GM19099 (cell line): ENCODE data around the gene XPNPEP1.

Experiments used
- POLR2A ChIP-seq: IDR thresholded peaks from 3 replicates; pipeline ENCODE4 v1.6.1; 2011; ENCODE audit warnings: low read depth; ENCODE audit not compliant: insufficient read length; ENCODE audit errors: extremely low read depth

Gene XPNPEP1

DNA sequence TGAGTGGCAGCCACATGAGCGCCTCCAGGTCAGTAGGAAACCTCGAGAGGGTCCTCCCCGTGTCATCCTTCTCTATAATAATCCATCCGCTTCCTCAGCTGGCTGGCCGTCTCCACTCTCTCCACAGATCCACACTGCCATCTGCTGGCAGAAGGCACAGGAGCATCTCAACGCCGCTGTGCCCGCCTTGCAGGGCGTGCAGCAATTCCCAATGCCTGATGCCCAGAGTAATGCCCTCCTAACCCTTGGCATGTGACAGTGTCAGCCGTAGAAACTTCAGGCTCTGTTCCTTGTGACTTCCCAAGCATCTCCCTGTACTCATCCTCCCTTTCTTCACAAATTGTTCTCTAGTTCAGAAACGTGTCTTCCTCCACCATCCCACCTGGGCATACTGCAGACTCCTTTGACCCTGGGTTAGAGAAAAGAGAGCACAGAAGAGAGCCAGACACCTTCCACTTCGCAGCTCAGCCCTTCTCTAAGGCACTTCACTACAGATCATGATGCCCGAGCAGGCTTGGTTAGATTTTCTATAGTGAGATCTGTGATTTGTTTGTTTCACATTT is 70.8 kb downstream of the XPNPEP1 start:
- TF ChIP-seq POLR2A, result no peak

DNA sequence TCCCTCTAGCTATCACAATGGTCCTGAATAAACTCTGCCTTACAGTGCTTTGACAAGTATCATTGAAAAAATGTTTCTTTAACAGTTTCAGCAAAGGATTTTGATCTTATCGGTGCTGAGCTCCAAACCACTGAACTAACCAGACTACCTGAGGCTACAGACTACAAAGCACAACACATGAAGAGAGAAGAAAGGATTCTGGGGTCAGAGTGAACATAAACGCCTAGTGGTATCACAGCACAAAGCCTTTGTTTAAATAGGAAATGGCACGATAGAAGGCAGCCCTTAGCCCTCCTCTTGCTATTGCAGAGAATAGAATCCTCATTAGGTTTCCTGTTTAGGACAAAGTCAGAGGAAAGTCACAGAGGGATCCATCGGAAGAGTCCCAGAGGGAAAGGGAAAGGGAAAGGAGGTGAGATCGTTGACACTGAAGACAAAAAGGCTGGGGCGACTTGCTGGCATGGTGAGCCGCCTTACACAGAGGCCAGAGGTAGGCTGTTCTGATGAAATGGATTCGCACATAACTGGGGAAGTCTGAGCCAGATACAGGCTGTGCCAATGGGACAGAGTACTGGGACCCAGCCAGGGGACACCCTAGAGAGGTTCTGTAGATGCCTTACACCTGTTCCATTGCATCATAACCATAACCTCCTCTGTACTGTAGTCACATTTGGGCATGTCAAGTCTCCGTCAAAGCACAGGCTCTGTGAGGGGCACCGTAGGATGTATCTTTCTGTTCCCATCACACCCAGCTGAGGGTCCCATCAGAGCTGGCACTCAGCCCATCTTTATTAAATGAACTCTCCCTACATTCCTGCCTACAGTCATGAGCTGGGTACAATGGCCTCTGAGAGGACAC is 71.5 kb downstream of the XPNPEP1 start:
- TF ChIP-seq POLR2A, result no peak

DNA sequence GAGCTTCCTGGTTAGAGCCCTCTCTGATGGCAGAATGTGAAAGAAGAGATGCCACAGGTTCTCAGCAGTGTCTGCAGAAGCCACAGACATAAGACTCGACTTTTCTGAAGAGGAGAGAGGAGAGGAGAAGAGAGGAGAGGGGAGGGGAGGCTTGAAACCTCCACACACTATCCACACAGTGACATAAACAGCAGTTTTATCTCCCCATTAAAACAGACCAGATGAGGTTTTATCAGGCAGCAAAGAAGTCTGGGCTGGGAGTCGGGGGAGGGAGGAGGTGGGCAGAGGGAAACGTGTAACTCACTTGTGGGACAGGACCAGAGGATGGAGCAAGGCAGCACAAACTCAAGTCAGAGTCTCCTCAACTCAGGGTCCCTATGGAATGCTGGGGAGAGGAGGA is 76.5 kb downstream of the XPNPEP1 start:
- no peak for TF ChIP-seq POLR2A

DNA sequence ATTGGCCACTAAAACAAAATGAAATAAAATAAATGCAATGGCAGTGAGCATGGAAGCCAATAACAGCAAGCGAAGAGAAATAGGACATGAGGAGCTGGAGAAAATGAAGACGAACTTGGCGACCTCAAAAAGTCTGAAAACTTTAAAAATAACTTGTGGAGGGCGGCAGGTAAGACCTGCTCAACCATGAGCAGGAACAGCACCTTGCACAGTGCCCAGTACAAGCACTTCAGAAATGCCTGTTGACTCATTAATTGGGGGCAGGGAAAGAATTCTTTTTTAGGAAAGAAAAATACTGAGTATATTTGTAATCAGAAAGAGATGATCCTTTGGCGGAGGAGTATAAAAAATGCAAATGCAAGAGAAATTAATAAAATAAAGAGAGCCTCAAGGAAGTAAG is 78.0 kb downstream of the XPNPEP1 start:
- no peak for TF ChIP-seq POLR2A

DNA sequence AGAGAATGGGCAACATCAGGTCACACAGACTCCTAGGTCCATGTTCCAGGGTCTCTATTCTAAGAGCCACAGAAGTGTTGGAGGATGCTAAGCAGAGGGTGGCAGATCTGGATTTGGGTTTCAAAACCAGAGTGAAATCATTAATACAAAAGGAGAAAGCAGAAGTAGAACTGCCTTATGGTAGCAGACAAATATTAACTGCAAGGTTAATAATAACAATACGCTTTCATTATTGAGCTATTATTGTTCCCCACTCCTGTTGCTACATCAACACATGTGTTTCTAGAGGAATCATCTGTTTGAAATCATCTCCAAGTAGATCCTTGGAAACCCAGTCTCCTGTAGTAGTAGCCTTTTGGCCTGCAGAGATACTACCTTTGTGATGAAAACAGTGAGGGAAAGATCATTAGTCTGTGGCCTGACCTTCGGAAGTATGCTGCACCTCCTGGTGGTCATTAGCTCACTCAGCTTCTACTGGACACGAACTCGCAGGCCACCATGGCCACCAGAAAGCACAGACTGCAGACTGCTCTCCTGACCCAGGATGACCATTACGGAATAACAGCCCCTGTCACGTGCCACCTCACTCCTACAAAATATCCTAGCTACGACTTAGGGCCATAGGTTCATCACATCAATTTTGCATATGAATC is 84.6 kb downstream of the XPNPEP1 start:
- TF ChIP-seq POLR2A, result no peak

DNA sequence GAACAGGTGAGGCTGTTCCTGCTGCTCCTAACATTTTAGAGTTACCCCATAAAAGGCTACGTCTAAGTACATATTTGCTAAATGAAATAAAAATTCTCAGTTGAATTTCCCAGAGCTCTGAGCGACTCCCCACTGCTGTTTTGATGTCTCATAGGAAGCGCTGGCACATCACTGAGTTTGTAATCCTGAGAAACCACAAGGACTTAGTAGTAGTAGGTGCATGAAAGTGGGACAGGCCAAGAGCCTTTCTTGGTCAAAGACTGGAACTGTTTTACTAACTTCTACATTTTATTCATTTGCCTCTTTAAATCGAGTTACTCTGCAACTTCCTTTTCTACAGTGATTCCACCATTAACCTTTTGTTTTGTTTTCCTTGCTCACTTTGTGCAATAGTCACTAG is 85.9 kb downstream of the XPNPEP1 start:
- no peak for TF ChIP-seq POLR2A

DNA sequence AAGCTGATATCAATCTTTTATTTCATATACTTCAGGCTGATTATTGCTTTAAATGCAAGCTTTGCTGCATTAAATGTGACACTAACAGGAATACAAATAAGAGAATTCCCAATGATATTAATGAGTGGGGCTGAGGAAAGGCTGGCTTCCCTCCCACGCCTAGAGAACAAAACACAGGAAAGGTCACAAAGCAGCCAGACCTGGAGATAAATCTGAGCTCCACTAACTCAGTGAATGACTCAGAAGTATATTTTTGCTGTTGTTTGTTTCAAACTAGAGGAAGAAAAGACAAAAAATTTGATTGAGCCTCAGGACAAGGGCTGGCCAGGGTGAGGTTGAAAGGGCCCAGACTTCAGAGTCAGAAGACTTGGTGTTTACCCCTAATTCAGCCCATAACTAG is 88.1 kb downstream of the XPNPEP1 start:
- no peak for TF ChIP-seq POLR2A

DNA sequence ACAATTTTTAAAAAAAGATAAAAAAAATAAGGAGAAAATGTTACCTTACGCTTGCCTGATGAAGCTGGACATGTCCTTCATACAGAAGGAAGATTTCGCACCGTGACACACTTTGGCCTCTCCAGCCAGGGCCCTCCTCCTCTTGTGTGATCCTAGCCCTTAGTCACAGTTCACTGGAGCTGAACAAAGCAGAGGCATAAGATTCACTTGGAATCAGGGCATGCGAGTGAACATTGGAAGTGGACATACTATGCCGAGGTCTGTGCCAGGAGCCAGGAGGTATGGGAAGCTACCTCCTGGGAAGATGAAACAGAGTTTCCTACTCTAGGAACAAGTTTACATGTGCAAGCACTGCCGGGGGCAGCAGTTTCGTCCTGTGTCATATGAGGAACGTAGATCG is 91.5 kb downstream of the XPNPEP1 start:
- no peak for TF ChIP-seq POLR2A

DNA sequence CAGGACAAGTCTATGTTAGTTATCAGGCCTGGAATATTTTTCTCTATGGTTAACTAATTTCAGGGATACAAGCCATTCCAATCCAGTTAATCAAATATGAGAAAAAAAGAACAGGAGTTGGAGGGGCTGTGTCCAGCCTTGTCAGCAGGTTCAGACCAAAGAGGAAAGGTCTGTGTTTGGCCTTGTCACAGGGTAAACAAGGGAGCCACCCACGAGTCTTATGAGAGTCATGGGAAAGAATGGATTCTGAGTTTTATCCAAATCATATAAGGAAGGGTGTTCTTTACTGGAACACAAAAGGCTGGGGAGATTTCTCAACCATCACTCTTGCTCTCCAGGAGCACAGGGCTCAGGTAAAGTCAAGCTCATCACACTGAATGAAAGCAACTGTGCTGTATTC is 99.1 kb downstream of the XPNPEP1 start:
- TF ChIP-seq POLR2A, result no peak

DNA sequence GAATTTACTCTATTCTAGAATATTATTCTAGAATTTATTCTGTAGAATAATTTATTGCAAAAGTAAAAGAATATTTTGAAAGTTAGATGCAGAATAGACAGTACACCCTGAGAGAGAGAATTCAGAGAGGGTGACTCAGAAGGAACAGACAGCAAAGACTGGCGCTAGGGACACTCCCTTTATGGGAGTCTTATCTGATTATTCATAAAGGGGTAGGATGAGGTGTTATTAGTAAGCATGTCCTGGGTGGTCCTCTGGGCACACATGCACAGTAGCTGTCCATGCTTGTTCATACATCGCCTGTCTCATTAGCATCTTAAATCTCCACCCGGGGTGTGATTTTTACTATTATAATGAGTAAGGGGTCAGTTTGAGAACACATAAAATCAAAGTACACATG is 100.1 kb downstream of the XPNPEP1 start:
- TF ChIP-seq POLR2A, result no peak

DNA sequence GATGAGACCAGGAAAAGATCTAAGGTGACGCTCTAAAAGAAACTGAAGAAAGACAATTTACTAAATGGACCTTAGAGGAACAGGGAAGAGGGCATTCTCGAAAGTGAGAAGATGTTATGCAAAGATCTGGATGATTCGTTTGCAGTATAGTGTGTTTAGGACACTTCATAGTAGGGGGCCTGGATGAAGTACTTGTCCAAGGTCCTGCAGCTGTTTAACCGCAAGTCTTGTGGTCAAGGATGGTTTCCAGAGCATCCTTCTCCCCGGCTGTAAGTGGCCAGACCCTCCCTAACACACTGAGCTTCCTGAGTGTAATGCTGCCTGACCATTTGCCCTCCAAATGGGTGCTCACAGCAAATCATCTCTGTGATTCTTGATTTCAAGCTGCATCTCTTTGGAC is 101.6 kb downstream of the XPNPEP1 start:
- TF ChIP-seq POLR2A, result no peak

DNA sequence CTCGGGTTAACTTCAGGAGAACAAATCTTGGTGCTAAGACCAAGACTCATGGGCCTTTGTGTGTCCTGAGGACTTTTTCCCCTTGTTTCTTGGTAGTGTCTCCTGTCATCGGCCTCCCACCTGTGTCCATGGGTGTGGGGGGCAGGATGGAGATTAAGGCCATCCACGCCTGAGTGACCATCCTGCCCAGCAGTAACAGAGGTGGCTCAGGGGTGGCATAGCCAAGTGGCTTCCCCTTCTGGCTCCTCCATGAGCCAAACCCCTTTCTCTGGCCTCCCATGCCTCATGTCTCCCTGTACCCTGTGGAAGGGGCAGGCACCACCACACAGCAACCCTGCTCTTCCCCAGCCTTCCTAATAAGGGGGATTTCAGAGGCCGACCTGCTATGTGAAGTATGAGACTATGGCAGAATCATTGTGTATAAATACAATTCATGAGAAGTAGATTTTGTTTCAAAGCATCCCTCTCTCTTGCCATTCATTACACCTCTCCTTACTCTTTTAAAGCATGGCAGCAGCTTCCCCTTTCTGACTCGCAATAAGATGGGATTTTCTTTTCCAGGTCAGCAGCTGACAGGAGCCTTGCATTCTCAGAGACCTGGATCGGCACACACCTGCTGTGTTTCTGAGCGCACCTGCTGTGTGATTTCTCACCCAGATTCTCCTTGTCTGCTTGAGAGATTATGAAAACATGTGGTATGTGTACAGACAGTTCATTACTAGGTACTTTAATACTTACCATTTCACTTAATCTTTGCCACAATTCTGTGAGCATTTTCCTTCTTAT is 102.5 kb downstream of the XPNPEP1 start:
- no peak for TF ChIP-seq POLR2A

DNA sequence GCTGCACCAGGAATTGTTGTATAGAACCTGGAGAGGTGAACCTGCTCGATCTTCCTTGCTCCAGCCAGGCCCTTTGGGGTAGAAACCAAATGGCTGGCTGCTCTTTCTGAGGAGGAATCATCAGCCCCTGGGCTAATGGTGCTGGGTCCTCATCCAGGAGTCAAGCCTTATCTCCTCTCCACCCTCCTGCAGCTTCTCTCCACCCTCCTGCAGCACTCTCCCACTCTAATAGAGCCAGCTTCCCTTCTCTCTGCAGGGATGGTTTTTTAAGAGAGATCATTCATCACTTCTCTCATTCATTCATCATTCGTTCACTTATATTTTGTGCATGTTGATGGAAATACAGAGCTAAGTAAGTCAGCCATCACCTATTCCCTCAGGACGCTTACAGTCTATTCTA is 103.5 kb downstream of the XPNPEP1 start:
- TF ChIP-seq POLR2A, result no peak
